SK-N-SH (cell line): ENCODE results near the gene RNF215. TPM values are rescaled to one million over a fixed set of nuclear protein-coding genes. Genes with fewer than 3 reads are reported as not detected.

Experiments used
- CTCF ChIA-PET: fragments of 300-600, 350-600 bp; formaldehyde crosslinking; extraction: SDS; loops from one replicate; lab custom pipeline; 2021; lab: Yijun Ruan, JAX
- POLR2A ChIA-PET: fragments of 350-600 bp; sonication (Branson Sonifier 250); formaldehyde crosslinking; extraction: SDS; loops from one replicate; lab custom pipeline; 2020; ENCODE audit warnings: antibody characterized with exemption, inconsistent platforms; lab: Yijun Ruan, JAX
- DNase-seq: peaks from one replicate; pipeline ENCODE4 v3.0.0; 2012
- H2AFZ ChIP-seq: fragments of 200-600 bp; sonication (generic); 2 replicates; pipeline ENCODE4 v1.8.1; 2016; ENCODE audit warnings: antibody characterized with exemption, mild to moderate bottlenecking, low read depth
- H3F3A ChIP-seq: fragments of 200-600 bp; sonication (generic); replicated peaks from 2 replicates; pipeline ENCODE3; 2016; ENCODE audit warnings: antibody characterized with exemption, mild to moderate bottlenecking; ENCODE audit not compliant: insufficient read depth
- H3K27ac ChIP-seq, 2 experiments: fragments of 200-500 bp in 1 of 2; fragments of 200-600 bp in 1 of 2; sonication (Bioruptor generic) in 1 of 2; sonication (generic), shearing (Covaris generic) in 1 of 2; 2 replicates each; pipeline versions ENCODE4 v1.5.1 to v1.6.1; 2014 to 2016; ENCODE audit warnings: low read depth in 2 of 2, inconsistent platforms in 1 of 2, low read length in 1 of 2, mild to moderate bottlenecking in 1 of 2, mixed read lengths in 1 of 2
- H3K27me3 ChIP-seq: fragments of 200-600 bp; sonication (generic), shearing (Covaris generic); 2 replicates; pipeline ENCODE4 v1.6.1; 2016; ENCODE audit warnings: mixed run types; ENCODE audit not compliant: insufficient read depth
- H3K36me3 ChIP-seq, 2 experiments: fragments of 200-500 bp in 1 of 2; fragments of 200-600 bp in 1 of 2; sonication (Bioruptor generic) in 1 of 2; sonication (generic) in 1 of 2; replicated peaks in 1 of 2; 2 replicates each; pipeline versions ENCODE3 to v1.5.1; 2014 to 2016; ENCODE audit warnings: low read length in 1 of 2, mild to moderate bottlenecking in 1 of 2; ENCODE audit not compliant: insufficient read depth in 2 of 2, control insufficient read depth in 1 of 2
- H3K4me1 ChIP-seq, 2 experiments: fragments of 200-500 bp in 1 of 2; fragments of 200-600 bp in 1 of 2; sonication (Bioruptor generic) in 1 of 2; sonication (generic), shearing (Covaris generic) in 1 of 2; 2 replicates each; pipeline versions ENCODE4 v1.5.1 to v1.6.1; 2014 to 2016; ENCODE audit warnings: low read depth in 1 of 2, low read length in 1 of 2, mixed run types in 1 of 2; ENCODE audit not compliant: insufficient read depth in 2 of 2, control insufficient read depth in 1 of 2
- H3K4me2 ChIP-seq: fragments of 200-600 bp; sonication (generic), shearing (Covaris generic); 2 replicates; pipeline ENCODE4 v1.6.1; 2017; ENCODE audit warnings: mixed run types
- H3K4me3 ChIP-seq, 2 experiments: fragments of 200-500 bp in 1 of 2; fragments of 200-600 bp in 1 of 2; sonication (Bioruptor generic) in 1 of 2; sonication (generic), shearing (Covaris generic) in 1 of 2; 2 replicates each; pipeline versions ENCODE4 v1.5.1 to v1.8.1; 2014 to 2016; ENCODE audit warnings: low read depth in 2 of 2, inconsistent platforms in 1 of 2, low read length in 1 of 2, mild to moderate bottlenecking in 1 of 2, mixed read lengths in 1 of 2, moderate library complexity in 1 of 2
- H3K79me2 ChIP-seq: fragments of 200-600 bp; sonication (generic); 2 replicates; pipeline ENCODE4 v1.8.1; 2017; ENCODE audit warnings: mild to moderate bottlenecking; ENCODE audit not compliant: insufficient read depth
- H3K9ac ChIP-seq: fragments of 200-600 bp; sonication (generic); 2 replicates; pipeline ENCODE4 v1.6.1; 2017; ENCODE audit warnings: mixed run types
- H3K9me2 ChIP-seq: fragments of 200-600 bp; sonication (generic); 2 replicates; pipeline ENCODE4 v1.6.1; 2017; ENCODE audit warnings: mixed run types
- H3K9me3 ChIP-seq: fragments of 200-600 bp; sonication (generic); 2 replicates; pipeline ENCODE4 v1.6.1; 2017; ENCODE audit warnings: mixed run types, mild to moderate bottlenecking, moderate library complexity
- H4K20me1 ChIP-seq: fragments of 200-600 bp; sonication (generic); 2 replicates; pipeline ENCODE4 v1.6.1; 2017; ENCODE audit warnings: mild to moderate bottlenecking, mixed run types; ENCODE audit not compliant: insufficient read depth
- CHD2 ChIP-seq: fragments of 150-350 bp; IDR thresholded peaks from 2 replicates; pipeline ENCODE4 v1.6.1; 2018; ENCODE audit warnings: low read length; ENCODE audit not compliant: partially characterized antibody
- CTCF ChIP-seq: fragments of 200-600 bp; sonication (generic); IDR thresholded peaks from 2 replicates; pipeline ENCODE4 v1.6.1; 2017; ENCODE audit warnings: antibody characterized with exemption, mild to moderate bottlenecking, moderate library complexity
- EZH2phosphoT487 ChIP-seq: fragments of 200-600 bp; sonication (generic); IDR thresholded peaks from 2 replicates; pipeline ENCODE4 v1.6.1; 2017; ENCODE audit warnings: low read depth, mixed run types, mild to moderate bottlenecking, antibody characterized with exemption, moderate library complexity, borderline replicate concordance
- FOXJ3 ChIP-seq: sonication (generic); formaldehyde crosslinking; IDR thresholded peaks from 2 replicates; pipeline ENCODE4 v1.5.1; 2020; ENCODE audit warnings: mild to moderate bottlenecking, missing genetic modification reagents
- FOXM1 ChIP-seq: IDR thresholded peaks from 2 replicates; pipeline ENCODE4 v1.4.0; 2012; ENCODE audit warnings: low read depth, mild to moderate bottlenecking
- GATA2 ChIP-seq: sonication (generic); formaldehyde crosslinking; IDR thresholded peaks from 2 replicates; pipeline ENCODE4 v1.5.0; 2020; ENCODE audit warnings: mild to moderate bottlenecking, missing genetic modification reagents
- MXI1 ChIP-seq: IDR thresholded peaks from 2 replicates; pipeline ENCODE4 v1.6.1; 2012; ENCODE audit warnings: mild to moderate bottlenecking, low read depth, low read length, improper control_type of control experiment
- NFIC ChIP-seq: IDR thresholded peaks from 2 replicates; pipeline ENCODE4 v1.4.0; 2012; ENCODE audit warnings: borderline replicate concordance
- PBX3 ChIP-seq: IDR thresholded peaks from 2 replicates; pipeline ENCODE4; 2012
- RAD21 ChIP-seq: IDR thresholded peaks from 2 replicates; pipeline ENCODE4 v1.6.1; 2012; ENCODE audit warnings: mild to moderate bottlenecking, low read length
- RFX5 ChIP-seq: IDR thresholded peaks from 2 replicates; pipeline ENCODE4 v1.6.1; 2012; ENCODE audit warnings: mild to moderate bottlenecking, improper control_type of control experiment, low read length
- SIN3A ChIP-seq: IDR thresholded peaks from 2 replicates; pipeline ENCODE4 v1.6.1; 2012; ENCODE audit warnings: low read depth, mild to moderate bottlenecking, low read length, moderate library complexity, borderline replicate concordance
- SMC3 ChIP-seq: IDR thresholded peaks from 2 replicates; pipeline ENCODE4 v1.6.1; 2012; ENCODE audit warnings: low read depth, low read length, improper control_type of control experiment
- TAF1 ChIP-seq: IDR thresholded peaks from 2 replicates; pipeline ENCODE4 v1.6.1; 2012; ENCODE audit warnings: low read depth, mild to moderate bottlenecking, low read length, moderate library complexity, borderline replicate concordance
- WGBS: methylation state at CpG from one replicate; pipeline ENCODE4 v1.1.6; 2017; ENCODE audit warnings: low lambda C conversion rate; 5-methylcytosine and 5-hydroxymethylcytosine counted together
- polyA plus RNA-seq, 3 experiments: library from polyadenylated mRNA; depleted of rRNA; stranded (reverse); fragments of >200 nt; gene quantifications; 2 replicates each; pipeline ENCODE4 v1.2.3, GENCODE V29; 2012
- TF ChIP-seq, protein P1 (sequence below): IDR thresholded peaks from 2 replicates; pipeline ENCODE4 v1.6.1; 2012; ENCODE audit warnings: mild to moderate bottlenecking, low read depth, low read length, moderate library complexity
- TF ChIP-seq, protein P2 (sequence below): fragments of 150-350 bp; IDR thresholded peaks from 2 replicates; pipeline ENCODE4 v1.6.1; 2017; ENCODE audit warnings: antibody characterized with exemption, low read length, low read depth, borderline replicate concordance

Gene RNF215
- polyA plus RNA-seq (2012; rRNA removed) = 28.6 and 37.2 TPM in 2 replicates
- 9.9 and 17.0 TPM in 2 replicates for polyA plus RNA-seq (2012; cell fraction: cytosol; rRNA removed)
- 123 and 141 TPM in 2 replicates for polyA plus RNA-seq (2012; cell fraction: nucleus; rRNA removed)

DNA sequence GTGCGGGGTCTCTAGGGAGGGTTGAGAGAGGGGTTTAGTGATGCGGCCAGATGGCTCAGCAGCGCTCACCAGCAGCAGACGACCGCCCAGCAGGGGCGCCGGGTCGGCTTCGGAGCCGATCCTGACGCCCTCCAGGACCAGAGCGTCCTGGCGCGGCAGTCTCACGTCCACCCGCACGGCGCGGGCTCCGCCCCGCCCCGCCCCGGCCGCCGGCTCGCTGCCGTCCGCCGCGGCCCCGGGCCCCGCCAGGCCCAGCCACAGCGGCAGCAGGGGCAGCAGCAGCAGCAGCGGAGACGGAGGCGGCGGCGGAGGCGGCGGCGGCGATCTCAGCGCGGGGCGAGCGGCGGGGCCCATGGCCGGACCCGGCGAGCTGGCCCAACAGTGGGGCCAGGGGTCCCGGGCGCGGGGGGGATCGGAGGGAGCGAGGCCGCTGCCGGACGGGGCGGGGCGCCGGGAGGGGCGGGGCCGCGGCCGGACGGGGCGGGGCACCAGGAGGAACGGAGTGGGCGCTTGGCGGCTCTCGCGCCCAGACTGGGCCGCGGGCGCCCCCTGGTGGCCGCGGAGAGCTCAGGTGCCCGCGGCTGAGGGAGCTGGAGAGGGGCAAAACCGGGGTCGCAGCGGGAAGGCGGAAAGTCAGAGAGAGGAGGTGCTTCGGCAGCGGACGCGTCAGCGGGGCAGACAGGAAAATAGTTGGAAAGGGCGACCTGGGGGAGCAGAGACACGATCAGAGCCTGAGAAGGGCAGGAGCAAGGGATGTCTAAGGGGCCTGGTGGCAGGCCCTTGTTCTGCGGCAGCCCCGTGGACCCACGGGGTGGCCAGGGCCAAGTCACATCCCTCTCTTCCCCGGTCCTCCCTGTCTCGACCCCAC is at the start of gene RNF215:
RNF215 (minus strand) TSS at position 452 of the 868 bp plus-strand sequence; CDS start at position 354, 98 bp downstream.
- peak; percentile 40; the same call in 1 of the 2 replicates for TF ChIP-seq TAF1
- no peak for TF ChIP-seq NFIC
- TF ChIP-seq RAD21 = peak; percentile 80
- TF ChIP-seq SMC3 = peak; percentile 70
- TF ChIP-seq CHD2 = peak; percentile 29
- TF ChIP-seq CTCF = peak; percentile 85
- peak; percentile 15; the same call in 1 of the 2 replicates for TF ChIP-seq MXI1
- TF ChIP-seq PBX3 = no peak
- H3K36me3 ChIP-seq = peaks cover 0 to 14% of the 10 kb centered on the region in 2 experiments
- H3K9ac ChIP-seq = peak within 1 kb of the TSS; percentile 60
- peak within 1 kb of the TSS in 1 of 2 experiments; percentile 76; a peak in 2 of 4 replicates for H3K27ac ChIP-seq
- H3K9me3 ChIP-seq = no peaks in the 10 kb centered on the region
- POLR2A ChIA-PET = interaction anchor here (1.0 to 1.2 kb wide), 2 partner anchors 31 to 97 kb away, joined by 5 to 10 read pairs; partner anchors contain the start of genes CASTOR1, CCDC157 and SF3A1
- DNase-seq = peak; percentile 99
- no peaks in the 10 kb centered on the region for H4K20me1 ChIP-seq
- CTCF ChIA-PET = interaction anchor here (0.6 to 15.4 kb wide), 52 partner anchors 8 to 366 kb away, joined by 3 to 228 read pairs (median 4); partner anchors contain the start of genes CASTOR1, MTFP1, SEC14L2 and SLC35E4
- H2AFZ ChIP-seq = peak within 1 kb of the TSS; percentile 88; the same call in 1 of the 2 replicates
- H3K4me2 ChIP-seq = peak within 1 kb of the TSS; percentile 94
- H3F3A ChIP-seq = no peaks in the 10 kb centered on the region
- no peaks in the 10 kb centered on the region for H3K9me2 ChIP-seq
- no peaks in the 10 kb centered on the region for H3K27me3 ChIP-seq
- H3K4me3 ChIP-seq = peak within 1 kb of the TSS; percentile 61 to 82
- H3K4me1 ChIP-seq = peaks cover 4 to 12% of the 10 kb centered on the region in 2 experiments; a peak in 3 of 4 replicates
- 3% methylated on average over 39 of the region's 95 CpGs for WGBS
- H3K79me2 ChIP-seq = peaks cover 14% of the 10 kb centered on the region

GRCh38 chr22:30436196-30436595 is 49.0 kb upstream of the RNF215 start:
- no peaks in the 10 kb centered on the region for H3K79me2 ChIP-seq
- POLR2A ChIA-PET = no interaction called here
- DNase-seq = no peak
- no peak for TF ChIP-seq EZH2phosphoT487
- no peak for TF ChIP-seq GATA2 (CRISPR knock-in tag)
- no peak for TF ChIP-seq SIN3A
- no peak for TF ChIP-seq FOXM1
- TF ChIP-seq, protein P1, sequence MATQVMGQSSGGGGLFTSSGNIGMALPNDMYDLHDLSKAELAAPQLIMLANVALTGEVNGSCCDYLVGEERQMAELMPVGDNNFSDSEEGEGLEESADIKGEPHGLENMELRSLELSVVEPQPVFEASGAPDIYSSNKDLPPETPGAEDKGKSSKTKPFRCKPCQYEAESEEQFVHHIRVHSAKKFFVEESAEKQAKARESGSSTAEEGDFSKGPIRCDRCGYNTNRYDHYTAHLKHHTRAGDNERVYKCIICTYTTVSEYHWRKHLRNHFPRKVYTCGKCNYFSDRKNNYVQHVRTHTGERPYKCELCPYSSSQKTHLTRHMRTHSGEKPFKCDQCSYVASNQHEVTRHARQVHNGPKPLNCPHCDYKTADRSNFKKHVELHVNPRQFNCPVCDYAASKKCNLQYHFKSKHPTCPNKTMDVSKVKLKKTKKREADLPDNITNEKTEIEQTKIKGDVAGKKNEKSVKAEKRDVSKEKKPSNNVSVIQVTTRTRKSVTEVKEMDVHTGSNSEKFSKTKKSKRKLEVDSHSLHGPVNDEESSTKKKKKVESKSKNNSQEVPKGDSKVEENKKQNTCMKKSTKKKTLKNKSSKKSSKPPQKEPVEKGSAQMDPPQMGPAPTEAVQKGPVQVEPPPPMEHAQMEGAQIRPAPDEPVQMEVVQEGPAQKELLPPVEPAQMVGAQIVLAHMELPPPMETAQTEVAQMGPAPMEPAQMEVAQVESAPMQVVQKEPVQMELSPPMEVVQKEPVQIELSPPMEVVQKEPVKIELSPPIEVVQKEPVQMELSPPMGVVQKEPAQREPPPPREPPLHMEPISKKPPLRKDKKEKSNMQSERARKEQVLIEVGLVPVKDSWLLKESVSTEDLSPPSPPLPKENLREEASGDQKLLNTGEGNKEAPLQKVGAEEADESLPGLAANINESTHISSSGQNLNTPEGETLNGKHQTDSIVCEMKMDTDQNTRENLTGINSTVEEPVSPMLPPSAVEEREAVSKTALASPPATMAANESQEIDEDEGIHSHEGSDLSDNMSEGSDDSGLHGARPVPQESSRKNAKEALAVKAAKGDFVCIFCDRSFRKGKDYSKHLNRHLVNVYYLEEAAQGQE = no peak
- TF ChIP-seq FOXJ3 (CRISPR knock-in tag) = no peak
- no peak for TF ChIP-seq RFX5
- TF ChIP-seq, protein P2, sequence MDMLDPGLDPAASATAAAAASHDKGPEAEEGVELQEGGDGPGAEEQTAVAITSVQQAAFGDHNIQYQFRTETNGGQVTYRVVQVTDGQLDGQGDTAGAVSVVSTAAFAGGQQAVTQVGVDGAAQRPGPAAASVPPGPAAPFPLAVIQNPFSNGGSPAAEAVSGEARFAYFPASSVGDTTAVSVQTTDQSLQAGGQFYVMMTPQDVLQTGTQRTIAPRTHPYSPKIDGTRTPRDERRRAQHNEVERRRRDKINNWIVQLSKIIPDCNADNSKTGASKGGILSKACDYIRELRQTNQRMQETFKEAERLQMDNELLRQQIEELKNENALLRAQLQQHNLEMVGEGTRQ = no peak

More at GRCh38 chr22:30436196-30436595, 49.0 kb upstream of the RNF215 start:
- Histone ChIP-seq H3K4me3 (no peak overlapping the region), H4K20me1 (no peaks in the 10 kb centered on the region), H2AFZ (no peak overlapping the region), H3K4me1 (no peaks in the 10 kb centered on the region; a peak in 2 of 4 replicates), H3K9ac (no peak overlapping the region), H3K27ac (no peak overlapping the region), H3K27me3 (no peaks in the 10 kb centered on the region), H3K9me2 (no peaks in the 10 kb centered on the region), H3F3A (no peaks in the 10 kb centered on the region), H3K4me2 (no peak overlapping the region), H3K9me3 (no peaks in the 10 kb centered on the region), H3K36me3 (no peaks in the 10 kb centered on the region)
- 80% methylated on average over 1 of the region's 2 CpGs for WGBS
- CTCF ChIA-PET = interaction anchor here (0.9 to 1.5 kb wide), 3 partner anchors 10 to 12 kb away, joined by 3 to 4 read pairs (median 3); partner anchors contain the start of gene MTFP1
